Cerebellar nuclear complex (tissue), 1 donor: Measurements from ENCODE around the gene CPHXL.

ENCODE experiments used
- DNase-seq, 2 experiments: peaks; one replicate each; lab custom pipeline; 2025; lab: John Stamatoyannopoulos, UW

CPHXL gene

DNA sequence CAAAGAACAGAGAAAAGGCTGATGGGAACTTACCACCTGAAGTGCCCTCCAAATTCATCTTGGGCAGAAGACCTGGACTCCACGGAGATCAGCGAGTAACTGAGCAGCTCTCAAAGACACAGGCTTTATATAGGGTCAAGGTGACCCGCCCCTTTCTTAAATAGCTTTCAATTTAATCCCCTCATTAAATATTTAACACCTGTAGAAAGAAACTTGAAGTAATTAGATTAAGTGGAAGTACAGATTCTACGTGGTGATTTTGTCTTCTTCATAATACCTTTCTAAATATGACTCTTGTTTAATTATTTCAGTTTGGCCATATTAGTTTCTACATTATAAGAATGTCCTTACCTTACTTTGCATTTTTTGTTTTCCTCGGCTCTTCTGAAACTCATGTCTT, 24.9 kb downstream of the CPHXL start, which contains the start of gene DUXB:
Gene DUXB (minus strand): TSS at position 101 of the 400 bp plus-strand sequence. CDS start 43 bp downstream, at position 58.
- no peak for DNase-seq

DNA sequence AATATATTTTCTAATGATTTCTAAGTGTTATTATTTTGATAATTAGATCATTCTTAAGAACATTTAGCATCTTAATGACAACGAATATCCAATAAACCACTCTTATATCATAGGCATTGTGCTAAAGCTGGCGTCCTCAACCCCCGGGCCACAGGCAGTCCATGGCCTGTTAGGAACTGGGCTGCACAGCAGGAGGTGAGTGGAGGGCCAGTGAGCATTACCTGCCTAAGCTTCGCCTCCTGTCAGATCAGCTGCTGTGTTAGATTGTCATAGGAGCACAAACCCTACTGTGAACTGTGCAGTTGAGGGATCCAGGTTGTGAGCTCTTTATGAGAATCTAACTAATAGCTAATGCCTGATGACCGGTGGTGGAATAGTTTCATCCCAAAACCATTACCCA, 28.7 kb downstream of the CPHXL start:
- no peak for DNase-seq

DNA sequence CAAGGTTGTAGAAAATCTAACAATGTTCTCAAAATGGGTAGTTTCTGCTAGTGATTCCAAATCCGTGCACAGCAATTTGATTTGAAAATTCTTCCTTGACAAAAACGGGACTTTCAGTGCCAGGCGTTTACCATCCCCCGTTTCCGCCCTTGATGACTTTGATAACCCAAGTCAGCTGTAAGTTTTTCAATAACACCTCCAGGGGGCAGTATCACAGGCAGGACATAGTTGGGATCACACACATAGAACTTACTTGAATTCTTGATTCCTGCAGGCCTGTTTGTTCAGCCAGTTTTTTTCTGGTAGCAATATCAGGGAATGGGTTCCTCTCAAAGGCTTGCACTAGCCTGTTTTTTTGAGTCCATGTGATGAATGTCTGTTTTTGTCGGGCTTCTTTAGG, 30.6 kb downstream of the CPHXL start:
- DNase-seq: no peak

DNA sequence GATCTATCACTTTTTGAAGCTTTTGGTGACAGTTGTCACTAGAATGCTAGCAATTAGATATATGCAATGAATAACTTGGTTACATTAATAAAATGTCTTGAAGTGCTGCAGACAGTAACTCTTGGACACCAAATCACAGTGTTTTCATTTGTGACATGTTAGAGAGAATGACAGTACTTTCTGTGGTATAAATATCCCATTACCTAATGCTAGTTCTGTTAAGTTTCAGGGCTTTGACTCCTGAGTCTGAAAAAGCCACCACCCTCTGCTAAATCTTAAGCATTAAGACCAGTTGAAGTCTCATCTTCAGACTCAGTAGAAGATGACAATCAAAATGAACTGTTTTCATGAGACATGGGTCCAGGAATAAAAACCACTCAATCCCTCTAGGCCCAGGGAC, 38.9 kb downstream of the CPHXL start:
- no peak for DNase-seq

DNA sequence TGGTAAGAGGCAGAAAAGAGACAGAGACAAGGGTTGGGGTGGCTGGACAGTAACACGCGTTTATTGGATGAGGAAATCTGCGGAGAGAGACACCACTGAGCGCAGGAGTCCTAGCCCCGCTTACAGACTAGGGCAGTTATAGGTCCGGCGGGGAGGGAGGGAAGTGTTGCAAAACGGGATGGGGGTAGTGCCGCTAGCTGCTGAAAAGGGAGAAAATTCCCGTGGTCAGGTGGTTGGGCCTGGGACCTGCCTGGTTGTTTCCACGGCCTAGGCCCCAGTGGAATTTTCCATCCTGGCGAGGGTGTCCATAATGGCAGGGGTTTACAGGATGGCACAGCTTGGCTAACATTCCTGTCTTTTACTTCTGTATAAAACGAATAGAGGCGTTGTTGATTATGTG, 44.0 kb downstream of the CPHXL start:
- DNase-seq: no peak

DNA sequence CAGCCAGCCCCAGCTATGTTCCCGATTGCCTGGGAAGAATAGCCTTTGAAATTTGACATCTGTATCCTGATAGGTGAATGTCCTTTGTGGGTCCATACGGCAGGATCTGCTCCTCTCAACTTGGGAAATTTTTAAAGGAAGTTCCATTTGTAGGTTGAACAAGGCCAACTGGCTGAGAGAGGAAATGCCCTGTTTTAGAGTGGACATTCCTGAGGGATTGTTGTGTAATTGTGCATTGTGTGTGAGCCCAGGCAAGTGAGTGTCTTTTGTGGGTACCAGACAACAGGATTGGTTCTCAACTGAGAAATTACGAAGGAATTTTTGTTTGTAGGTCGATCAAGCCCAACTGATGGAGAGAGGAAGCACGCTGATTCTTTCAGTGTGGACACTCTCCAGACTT, 46.9 kb downstream of the CPHXL start:
- DNase-seq: no peak

DNA sequence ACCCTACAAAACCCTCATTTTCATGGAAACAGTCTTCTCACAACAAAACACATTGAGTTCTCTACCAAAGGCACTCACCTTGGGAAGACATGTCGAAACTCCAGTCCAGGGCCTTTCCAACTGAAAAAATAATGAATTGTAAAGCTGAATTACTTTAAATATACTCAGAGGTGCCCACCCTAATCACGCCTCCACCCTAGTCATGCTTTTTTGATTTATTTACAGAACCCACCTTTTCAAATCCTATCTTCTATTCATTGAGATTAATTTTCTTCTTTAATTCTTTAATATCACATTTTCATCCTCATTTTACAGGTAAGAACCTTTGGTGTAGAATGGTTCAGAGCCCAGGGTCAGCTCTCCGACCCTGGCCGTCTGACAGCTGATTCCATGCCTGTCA, 49.4 kb downstream of the CPHXL start, which contains the start of gene CPHXL2:
Gene CPHXL2 (minus strand): TSS at position 101 of the 400 bp plus-strand sequence. CDS start 10 bp downstream, at position 91.
- no peak for DNase-seq

DNA sequence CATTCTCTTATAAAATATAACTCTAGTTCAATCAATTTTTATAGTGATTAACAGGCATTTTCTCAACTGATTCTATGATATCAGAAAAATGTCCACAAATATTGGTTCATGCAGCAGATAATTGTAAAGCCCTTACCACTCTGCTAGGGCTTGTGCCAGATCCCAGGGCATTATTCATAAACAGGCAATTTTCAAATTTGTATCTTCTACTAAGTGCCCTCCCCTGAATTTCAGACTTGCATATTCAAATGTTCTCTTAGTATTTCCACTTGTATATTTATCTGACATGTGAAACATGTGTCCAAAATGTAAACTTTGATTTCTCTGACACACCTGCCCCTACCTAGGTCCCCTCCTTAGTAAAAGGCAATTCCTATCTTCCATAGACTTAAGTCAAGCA, 58.8 kb downstream of the CPHXL start:
- no peak for DNase-seq
